ENCODE measurements around the gene HHAT.

DNA sequence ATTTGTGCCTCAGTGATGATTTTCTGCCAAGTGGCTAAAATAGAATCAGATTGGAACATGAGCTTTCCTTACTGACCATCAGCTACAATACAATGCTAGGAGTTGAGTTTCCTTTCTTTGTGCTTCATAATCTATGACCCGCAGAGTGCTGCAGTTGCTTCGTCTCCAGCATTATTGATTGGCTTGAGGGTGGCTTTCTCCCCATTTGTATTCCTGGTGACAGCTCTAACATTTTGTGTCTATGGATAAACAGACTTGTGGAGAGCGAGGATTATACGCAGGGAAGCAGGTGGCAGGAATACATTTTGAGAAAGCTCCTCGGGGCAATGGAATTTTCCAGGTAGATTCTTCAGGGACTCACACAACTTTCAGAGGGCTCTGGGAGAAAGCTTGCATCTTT is 223.2 kb downstream of the HHAT start:
- TF ChIP-seq EZH2 (IDR thresholded peaks at IDR 0.05; ENCODE audit: low read length): no peak
- TF ChIP-seq CTCF (optimal IDR thresholded peaks at IDR 0.05 in 1 of 3, IDR thresholded peaks at IDR 0.05 in 1 of 3, conservative IDR thresholded peaks at IDR 0.05 in 1 of 3; ENCODE audit: extremely low read depth in 1 of 3, insufficient read depth in 2 of 3, low read length in 3 of 3): no peak
